GM19468 (cell line): ENCODE data around the gene SLC15A4.
A peak's percentile ranks its signal among the peaks of the same experiment; 100 is the strongest.

Source experiments
- ATAC-seq: cut with Tn5 transposase; IDR thresholded peaks from one replicate; pipeline ENCODE4 v1.9.1; 2021; ENCODE audit warnings: mild to moderate bottlenecking, moderate library complexity, moderate number of reproducible peaks; ENCODE audit not compliant: unreplicated experiment; ENCODE audit errors: extremely low read depth

Gene SLC15A4

DNA sequence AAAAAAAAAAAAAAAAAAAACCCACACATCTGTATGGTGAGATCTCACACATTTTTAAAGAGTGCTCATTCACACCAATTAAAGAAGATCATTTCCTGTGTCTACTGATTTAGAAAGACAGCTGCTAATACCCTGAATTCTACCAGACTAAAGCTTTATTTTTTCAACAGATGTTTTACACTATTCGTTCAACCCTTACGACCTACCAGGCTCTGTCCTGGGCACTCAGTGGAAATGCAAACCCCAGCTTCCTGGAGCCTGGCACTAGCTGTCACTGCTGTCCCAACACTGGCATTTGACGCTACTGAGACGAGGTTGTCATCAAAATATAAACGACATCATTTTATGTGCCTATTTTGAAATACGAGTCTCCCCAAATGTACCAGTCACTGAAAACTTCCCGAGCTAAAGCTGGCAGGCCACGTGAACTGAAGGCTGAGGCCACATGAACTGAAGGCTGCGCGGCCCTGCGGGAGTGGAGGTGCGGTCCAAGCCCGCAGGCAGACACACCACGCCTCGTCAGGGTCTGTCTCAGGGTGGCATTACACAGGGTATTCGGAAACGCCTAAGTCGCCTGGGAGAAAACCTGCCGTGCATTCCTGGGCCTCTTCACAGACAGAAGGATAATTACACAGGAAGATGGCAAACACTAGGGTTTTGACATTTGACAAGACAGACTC lies 27.2 kb downstream of the SLC15A4 start:
- no peak for ATAC-seq

DNA sequence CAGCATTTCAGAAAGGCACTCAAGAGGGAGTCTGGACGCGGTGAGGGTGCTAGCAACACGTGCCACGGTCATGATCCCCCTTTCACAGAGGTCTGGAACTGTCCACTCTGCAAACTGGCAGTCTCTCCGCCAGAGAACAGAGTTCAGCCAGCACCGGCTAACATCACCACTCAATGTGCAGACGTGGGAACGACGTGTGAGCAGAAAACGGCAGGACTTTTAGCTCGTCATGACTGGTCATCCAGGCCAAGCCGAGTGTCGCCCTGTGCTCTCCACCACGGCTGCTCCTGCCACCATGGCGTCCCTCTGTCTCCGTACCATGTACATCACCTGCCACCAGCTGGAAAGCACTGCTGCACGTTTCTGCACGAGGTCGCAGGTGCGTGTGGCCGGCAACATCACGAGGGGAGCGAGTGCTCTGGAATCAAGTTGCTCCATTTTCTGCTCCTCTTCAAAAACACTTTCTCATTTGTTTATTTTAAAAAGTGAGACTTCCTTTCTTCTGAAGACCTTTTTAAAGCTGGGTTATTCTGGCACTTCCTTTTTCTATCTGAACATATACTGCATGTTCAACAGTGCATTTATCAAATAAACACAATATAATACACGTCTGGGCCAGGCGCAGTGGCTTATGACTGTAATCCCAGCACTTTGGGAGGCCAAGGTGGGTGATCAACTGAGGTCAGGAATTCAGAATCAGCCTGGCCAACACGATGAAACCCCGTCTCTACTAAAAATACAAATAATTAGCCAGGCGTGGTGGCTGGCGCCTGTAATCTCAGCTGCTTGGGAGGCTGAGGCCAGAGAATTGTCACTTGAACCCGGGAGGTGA lies 28.0 kb downstream of the SLC15A4 start:
- ATAC-seq = no peak

DNA sequence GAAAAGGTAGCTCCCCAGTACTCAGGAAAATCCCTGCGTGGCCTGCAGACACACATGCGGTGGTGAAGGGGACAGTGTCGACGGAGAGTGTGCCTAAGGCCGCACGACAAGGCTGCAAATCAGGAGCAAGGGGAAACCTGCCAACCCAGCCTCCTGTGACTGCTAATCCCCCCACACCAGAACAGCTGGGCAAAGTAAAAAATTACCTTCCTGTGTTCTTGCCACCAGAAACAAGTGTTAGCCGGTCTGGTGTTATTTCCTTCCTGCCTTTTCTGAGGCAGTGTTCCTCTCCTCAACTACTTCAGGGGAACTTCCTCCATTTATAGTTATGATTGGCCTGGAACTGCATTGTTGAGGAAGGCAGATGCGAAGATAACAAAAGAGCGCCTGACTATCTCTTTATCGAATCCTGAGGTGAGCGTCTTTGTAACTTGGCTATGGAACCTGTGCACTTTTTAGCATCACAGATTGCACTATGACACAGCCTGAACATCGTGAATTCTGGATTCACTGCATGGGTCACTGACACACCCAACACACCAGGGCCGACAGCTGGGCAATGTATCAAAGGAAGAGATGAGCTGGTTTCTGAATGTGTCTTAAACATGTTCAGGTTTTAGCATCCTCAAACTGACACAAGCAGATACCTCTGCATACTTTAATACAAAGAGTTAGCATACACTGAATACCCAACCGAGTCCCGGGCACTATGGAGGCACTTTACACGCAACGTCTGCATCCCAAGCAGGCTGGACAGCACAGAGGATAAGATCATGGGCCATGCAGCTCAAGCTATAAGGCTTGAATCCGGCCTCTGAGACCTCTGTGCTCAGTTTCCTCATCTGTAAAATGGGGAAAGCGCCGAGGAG lies 28.9 kb downstream of the SLC15A4 start:
- no peak for ATAC-seq

DNA sequence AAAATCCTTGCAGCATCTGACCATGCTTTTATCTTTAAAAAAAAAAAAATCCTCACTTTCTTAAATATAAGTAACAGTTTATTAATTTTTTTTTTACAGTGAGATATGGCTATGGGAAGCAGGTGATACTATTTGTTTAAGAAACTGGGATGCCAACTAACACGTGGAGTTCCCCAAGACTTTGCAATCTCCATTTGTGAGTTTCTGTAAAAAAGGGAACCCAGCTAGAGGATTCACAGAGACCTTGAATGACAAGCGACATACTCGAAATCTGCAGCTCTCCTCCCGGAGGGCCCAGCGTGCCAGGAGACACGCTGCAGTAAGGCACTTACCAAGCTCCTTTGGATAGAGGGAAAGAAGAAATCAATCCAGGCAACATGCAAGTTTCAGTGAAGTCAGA lies 30.1 kb downstream of the SLC15A4 start:
- no peak for ATAC-seq

DNA sequence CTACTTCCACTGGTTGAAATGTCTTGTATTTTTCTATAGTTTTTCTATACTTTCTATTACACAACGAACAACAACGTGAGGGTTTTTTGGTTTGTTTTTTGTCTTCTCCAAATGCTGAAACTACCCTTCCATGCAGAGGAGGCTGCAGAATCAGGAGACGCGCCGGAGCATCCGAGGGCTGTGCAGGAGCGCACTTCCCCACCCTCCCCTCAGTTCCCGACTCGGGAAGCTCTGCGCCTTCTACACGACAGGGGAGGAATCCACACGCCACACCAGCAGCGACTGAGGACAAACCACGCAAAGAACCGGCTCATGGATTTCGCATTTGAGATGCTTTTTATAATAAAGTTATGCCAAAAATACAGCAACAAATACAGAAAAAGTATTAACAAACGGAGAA lies 30.9 kb downstream of the SLC15A4 start:
- ATAC-seq = no peak

DNA sequence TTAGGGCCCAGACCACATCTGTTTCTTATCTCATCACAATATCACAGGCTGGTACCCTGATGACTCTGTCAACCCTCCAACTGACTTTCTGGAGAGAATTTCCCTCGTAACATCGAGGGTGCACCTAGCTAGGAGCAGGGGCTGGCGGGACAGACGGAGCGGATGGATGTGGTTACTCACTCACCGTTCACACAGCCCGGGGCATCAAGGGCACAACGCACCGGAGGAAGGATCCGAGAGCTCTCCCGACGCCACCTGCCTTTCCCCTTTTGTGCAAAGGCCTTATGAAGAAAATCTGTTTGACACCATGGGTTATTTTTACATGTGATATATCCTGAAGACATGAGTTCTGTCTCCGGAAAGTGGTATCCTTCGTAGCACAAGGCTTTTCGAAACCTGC lies 31.4 kb downstream of the SLC15A4 start:
- ATAC-seq = no peak

DNA sequence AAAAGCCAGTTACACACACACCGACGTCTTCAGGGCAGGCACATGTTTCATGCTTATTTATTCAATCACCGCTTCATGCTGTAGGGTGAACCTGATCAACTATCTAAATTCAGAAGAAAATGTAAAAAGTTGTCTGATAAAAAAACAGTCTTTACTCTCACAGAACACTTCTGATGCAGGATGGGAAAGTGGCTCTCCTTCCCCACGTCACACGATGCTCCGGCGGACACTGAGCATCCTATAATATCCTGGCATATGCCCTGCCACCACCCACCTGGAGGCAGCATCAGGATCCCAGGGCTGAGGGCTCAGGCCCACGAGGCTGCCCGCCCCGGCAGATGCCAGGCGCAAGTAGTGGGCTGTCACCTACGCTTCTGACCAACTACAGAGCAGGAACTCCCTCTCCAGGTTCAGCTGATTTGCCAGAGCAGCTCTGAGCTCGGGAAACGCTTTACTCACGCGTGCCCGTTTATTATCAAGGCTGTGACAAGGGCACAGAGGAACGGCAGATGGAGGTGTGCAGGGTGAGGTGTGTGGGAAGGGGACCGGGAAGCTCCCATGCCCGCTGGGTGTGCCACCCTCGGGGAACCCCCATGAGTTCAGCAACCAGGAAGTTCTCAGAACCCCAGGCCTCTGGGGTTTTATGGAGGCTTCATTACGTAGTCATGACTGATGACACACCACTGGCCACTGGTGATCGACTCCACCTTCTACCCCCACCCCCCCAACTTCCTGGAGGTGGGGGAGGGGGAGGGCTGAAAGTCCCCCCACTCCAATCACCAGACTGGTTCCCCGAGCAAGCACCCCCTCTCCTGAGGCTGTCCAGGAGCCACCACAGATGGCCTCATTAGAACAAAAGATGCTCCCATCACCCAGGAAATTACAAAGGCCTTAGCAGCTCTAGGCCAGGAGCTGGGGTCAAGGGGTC lies 32.1 kb downstream of the SLC15A4 start:
- ATAC-seq = no peak

DNA sequence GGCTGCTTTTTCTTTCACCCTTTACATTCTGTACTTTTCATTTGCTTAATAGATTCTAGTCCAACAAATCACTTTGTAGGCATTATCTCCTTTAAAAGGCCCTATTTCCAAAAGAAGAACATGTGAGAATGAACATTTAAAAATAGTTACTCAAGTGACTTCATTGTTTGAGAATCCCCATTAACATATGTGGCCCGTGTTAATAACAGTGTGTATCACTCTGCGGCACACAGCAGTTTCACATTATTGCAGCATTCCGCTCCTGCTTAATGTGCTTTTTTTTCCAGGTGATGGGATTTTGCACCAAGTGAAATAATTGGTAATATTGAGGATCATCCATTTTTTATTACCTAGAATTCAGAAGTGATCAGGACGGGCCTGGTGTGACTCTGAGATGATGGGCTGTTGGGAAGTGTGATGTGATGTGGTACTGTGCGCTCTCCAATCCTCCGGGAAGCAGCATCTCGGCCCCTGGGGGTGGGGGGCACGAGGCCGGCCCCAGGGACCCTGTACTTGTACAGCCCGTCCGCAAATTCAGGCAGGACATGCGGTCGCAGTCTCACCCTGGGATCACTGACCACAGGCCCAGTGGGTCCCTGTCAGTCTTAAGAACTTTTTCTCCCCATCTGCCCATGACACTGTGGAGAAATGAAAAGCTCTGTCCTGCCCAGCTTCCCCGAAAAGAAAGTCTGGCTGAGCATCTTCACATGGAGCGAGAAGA lies 32.9 kb downstream of the SLC15A4 start:
- ATAC-seq = no peak

DNA sequence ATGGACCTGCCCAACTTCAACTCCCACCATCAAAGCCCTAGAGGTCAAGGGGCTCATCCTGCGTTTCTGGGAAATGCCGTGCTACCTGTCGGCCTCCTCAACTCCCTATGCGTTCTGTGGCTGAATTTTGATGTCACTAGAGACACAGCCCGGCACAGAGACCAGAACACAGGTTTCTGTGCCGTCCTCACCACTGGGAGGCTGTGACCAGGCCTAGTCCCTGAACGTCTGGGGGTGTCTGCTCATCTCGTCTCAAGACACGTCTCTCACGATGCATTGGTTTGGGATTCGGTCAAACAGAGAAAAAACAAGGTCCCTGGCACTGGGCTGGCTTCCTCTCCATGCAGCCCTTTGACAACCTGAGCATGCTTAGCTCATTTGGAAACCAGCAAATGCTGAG lies 33.5 kb downstream of the SLC15A4 start:
- no peak for ATAC-seq

DNA sequence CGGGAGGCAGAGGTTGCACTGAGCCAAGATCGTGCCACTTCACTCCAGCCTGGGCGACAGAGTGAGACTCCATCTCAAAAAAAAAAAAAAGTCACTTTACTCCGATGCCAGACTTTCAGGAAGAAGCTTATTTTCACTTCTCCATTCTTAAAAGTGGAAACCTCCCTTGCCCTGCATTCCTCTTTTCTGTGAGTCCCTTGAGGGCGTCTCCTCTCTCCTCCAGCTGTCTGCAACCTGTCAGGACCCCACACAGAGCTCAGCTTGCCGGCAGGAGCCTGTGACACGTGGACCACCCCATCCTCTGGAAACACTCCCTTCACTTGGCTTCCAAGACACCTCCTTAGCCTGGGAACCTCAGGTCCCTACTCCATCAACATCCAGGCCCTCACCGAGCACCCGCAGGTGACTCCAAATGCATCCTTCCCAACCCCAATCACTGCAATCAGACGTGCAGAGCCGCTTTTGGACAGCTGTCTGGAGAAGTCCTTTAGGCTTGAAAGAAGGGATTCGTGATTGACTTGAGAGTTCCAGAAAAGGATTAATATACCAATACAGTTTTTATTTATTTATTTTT lies 34.3 kb downstream of the SLC15A4 start:
- ATAC-seq = no peak

DNA sequence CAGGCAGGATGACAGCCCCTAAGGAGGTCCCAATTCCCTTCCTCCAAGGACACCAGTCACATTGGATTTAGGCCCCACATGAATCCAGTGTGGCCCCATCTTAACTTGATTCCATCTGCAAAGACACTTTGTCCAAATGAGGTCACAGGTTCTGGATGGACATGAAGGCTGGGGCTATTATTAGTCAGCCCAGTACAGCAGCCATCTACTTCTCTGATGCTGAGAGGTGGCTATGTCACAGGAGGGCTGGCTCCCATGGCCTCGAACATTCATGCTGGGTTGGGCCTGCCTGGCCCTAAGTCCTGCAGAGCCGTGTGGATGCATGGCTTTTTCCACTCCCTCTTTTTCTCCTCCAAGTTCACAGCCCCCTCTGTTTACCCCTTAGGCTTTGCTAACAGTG lies 35.9 kb downstream of the SLC15A4 start:
- ATAC-seq = no peak

DNA sequence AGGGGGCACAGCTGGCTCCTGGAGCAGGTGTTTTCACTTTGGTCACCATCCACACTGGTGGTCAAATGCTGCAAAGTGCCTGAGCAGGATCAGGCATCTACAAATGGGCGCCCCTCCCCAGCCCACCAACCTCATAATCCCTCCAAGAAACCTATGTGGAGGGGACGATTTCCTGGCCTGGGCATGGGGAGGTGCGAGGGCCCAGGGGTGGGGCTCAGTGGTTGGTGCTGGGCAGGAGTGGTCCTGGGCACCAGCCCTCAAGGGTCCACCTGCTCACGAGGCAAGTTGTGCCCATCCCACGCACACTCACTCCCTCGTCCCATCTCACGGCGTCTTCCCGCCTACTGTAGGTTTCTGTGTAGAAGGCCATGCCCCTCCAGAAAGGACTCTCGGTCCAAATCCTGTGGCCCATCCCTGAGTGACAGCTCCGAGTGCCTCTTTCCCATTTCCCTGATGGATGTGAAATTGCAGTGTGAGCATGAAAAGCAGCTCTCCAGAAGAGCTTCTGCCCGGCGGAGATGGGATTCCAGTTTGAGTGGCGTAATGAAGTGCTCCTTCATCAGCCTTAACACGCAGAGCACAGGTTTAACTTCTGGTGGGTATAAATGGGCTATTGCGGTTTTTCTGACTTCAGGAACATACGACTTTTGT lies 36.9 kb downstream of the SLC15A4 start:
- no peak for ATAC-seq

DNA sequence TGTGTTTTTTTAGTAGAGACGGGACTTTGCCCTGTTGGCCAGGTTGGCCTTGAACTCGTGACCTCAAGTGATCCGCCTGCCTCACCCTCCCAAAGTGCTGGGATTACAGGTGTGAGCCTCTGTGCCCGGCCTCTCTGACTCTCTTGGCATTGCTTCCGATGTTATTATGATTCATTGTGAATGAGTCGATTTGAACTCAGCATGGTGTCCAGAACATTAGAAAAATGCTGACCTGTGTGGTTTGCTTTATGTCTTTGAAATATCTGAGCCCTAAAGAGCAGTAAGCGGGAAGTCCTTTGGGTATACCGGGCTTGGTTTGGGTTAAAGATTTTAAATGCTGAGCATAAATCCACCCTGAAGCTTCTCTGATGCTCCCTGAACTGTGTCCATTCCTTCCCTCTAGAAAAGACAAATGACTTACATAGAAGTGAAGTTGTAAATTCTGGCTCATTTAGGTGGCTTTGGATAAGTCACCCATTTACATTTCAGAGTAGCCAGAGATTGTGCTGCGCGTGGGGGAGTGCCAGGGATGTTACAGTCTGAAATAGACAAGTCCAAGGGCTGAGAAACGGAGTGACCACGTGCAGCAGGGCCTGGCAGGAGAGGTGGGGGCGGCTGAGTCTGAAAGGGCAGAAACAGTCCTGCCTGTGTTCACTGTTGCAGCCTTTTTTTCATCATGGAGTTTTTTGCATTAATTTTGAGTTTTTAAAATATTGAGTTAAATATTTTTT lies 39.6 kb downstream of the SLC15A4 start:
- no peak for ATAC-seq

DNA sequence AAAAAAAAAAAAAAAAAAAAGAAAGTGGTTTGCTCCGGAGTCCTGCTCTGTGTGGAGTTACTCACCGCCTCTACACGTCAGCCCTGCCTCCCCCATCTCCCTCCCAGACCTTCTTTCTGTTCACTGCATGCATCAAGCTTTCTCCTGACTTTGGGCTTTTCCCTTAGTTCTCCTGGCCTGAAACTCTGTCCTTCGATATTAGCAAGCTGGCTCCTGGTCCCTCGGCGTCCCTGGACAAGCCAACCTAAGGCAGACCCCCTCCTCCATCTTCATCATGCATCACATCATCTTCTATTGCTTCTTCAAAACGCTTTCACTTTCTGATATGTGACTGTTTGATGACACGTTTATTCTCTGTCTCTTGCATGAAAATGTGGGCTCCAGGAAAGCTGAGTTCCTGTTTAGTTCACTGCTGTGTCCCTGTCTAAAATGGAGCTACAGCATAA lies 40.6 kb downstream of the SLC15A4 start:
- ATAC-seq = peak; percentile 70

DNA sequence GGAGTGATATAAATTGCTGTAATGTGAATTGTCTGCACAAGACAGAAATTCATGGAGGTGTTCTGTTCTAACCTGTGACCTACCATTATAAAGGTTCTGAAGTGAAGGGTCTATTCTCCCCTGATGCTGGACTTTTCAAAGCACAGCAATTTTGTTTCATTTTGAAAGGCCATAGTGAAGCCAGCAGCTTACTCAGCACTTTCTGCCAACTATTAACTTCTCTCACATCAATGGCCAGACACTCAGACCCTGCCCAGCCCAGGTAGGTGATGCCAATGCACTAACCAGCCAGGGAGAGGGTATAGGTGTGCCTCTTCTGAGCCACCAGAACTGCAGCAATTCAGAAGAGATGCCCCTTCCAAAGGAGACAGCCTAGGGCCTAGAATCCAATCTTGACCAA lies 43.9 kb downstream of the SLC15A4 start:
- no peak for ATAC-seq

DNA sequence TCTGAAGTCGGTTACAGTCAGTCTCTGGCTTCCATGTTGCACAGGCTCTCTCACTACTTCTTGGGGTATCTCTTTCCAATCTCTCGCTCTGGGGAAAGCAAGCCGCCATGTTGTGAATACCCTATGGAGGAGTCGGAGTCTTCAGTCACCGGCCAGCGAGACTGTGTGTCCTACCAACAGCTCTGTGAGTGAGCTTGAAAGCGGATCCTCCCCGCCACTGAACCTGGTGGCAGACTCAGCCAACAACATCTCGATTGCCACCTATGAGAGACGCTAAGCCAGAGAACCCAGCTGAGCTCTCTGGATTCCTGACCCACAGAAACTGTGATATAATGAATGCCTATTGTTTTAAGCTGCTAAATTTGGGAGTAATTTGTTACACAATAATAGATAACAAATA lies 51.5 kb downstream of the SLC15A4 start:
- ATAC-seq = no peak

DNA sequence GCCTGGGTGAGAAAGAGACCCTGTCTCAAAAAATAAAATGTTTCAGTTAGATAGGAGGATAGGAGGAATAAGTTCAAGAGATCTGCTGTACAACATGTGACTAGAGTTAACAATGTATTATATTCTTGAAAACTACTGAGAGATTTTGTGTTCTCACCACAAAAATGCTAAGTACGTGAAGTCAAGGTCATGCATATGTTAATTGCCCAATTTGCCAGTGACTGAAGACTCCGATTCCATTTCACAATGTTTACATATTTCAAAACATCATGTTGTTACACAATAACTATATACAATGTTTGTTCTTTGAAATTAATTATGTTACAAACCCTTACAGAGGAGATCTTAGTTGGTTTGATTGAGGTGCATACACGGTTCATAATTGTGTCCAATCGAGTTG lies 52.1 kb downstream of the SLC15A4 start:
- ATAC-seq = no peak

DNA sequence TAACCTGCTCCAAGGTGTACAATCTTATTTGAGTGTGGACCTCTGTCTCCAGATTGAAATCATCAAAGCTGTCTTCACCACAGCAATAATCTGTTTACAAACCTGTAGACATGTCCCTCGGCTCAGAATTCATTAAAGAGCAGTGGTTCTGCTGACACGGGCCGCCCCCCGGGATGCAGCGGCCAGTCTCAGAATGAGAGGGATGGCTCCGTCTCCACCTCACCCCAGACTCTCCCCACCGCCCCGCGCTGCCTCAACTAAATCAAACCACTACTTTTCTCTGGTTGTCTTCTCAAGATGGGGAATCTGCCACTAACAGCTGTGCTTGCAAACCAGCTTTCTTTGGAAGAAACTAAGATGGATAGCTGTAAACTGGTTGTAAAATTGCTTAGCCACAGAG lies 56.2 kb downstream of the SLC15A4 start:
- no peak for ATAC-seq
